Right ventricle myocardium inferior (tissue), 1 donor: ENCODE results near the gene PIGM. TPM values are rescaled to one million over a fixed set of nuclear protein-coding genes. Genes with fewer than 3 reads are reported as not detected.
"Not testable (repeated sequence)": the region's sequence is repeated elsewhere in the genome, so short reads cannot be mapped to it uniquely, and the experiment has no call there.

ENCODE experiments used
- ATAC-seq: fragments of 200-7000 bp; cut with Tn5 transposase; one replicate; pipeline ENCODE4 v1.9.1; 2020; ENCODE audit warnings: mild to moderate bottlenecking, moderate library complexity
- DNase-seq: peaks from one replicate; pipeline ENCODE4 v3.0.0; 2021; ENCODE audit errors: missing footprints
- intact Hi-C: fragments of 100-400 bp; cut with DNase I; formaldehyde crosslinking; loops from one replicate; pipeline ENCODE4 v1.11.0; 2022
- total RNA-seq: library from RNA; stranded (reverse); fragmentation: NEBNext Ultra II Directional; extraction: Animal tissue kit (Norgen Biotek cat#: 25700); gene quantifications from one replicate; pipeline ENCODE4 v1.2.1, GENCODE V29; 2021
- donor health status: DM: no; HTN: yes; CAD: no; lungs with severe emphysema.

PIGM gene
- total RNA-seq, 1 donor from 2014 or later = 2.4 TPM

GRCh38 chr1:160063176-160063575 is 31.4 kb upstream of the PIGM start:
- ATAC-seq = no peak
- DNase-seq = no peak
- intact Hi-C loops = no loop called here

GRCh38 chr1:160062230-160062532 is 30.4 kb upstream of the PIGM start:
- ATAC-seq (no peak), DNase-seq (no peak)
- intact Hi-C loops = no loop called here

GRCh38 chr1:160061369-160062229 is 29.8 kb upstream of the PIGM start:
- ATAC-seq (peak; percentile 37), DNase-seq (no peak)
- intact Hi-C loops = no loop called here

GRCh38 chr1:160058087-160058486 is 26.3 kb upstream of the PIGM start:
- DNase-seq (no peak), ATAC-seq (no peak)
- intact Hi-C loops = no loop called here

GRCh38 chr1:160056648-160057169 is 24.9 kb upstream of the PIGM start:
- intact Hi-C loops = no loop called here
- no peak for ATAC-seq
- no peak for DNase-seq

GRCh38 chr1:160053548-160054365 is 22.0 kb upstream of the PIGM start:
- ATAC-seq = no peak
- intact Hi-C loops = no loop called here
- DNase-seq = no peak

GRCh38 chr1:160052936-160053335 is 21.1 kb upstream of the PIGM start:
- intact Hi-C loops = no loop called here

GRCh38 chr1:160050619-160051018 is 18.8 kb upstream of the PIGM start:
- no peak for ATAC-seq
- intact Hi-C loops = no loop called here
- no peak for DNase-seq

More at GRCh38 chr1:160052936-160053335, 21.1 kb upstream of the PIGM start:
- ATAC-seq = no peak
- no peak for DNase-seq

- intact Hi-C loops, DNase-seq, ATAC-seq: not testable (repeated sequence)
Observed at GRCh38 chr1:160050182-160050581, 18.4 kb upstream of the PIGM start.

- DNase-seq (no peak), ATAC-seq (no peak)
- intact Hi-C loops = no loop called here
Observed at GRCh38 chr1:160049101-160049500, 17.3 kb upstream of the PIGM start.

- no peak for ATAC-seq
- intact Hi-C loops = no loop called here
Observed at GRCh38 chr1:160048335-160048734, 16.5 kb upstream of the PIGM start.

GRCh38 chr1:160047111-160047991 is 15.6 kb upstream of the PIGM start:
- ATAC-seq (no peak), DNase-seq (no peak)
- intact Hi-C loops = no loop called here

More at GRCh38 chr1:160048335-160048734, 16.5 kb upstream of the PIGM start:
- no peak for DNase-seq

GRCh38 chr1:160046494-160047110 is 14.8 kb upstream of the PIGM start:
- intact Hi-C loops = loop anchor here (1.0 kb wide), 1 partner anchor 39 kb away; no protein-coding TSS in a partner anchor
- DNase-seq = no peak
- peak; percentile 90 for ATAC-seq

- DNase-seq = no peak
- intact Hi-C loops = loop anchor here (1.0 kb wide), 1 partner anchor 40 kb away; no protein-coding TSS in a partner anchor
- ATAC-seq = no peak
Observed at GRCh38 chr1:160045653-160046052, 13.9 kb upstream of the PIGM start.

- intact Hi-C loops = no loop called here
- ATAC-seq = no peak
Observed at GRCh38 chr1:160043543-160043942, 11.8 kb upstream of the PIGM start.

GRCh38 chr1:160040476-160040875 is 8.7 kb upstream of the PIGM start:
- ATAC-seq = no peak
- DNase-seq = no peak
- intact Hi-C loops = no loop called here

More at GRCh38 chr1:160043543-160043942, 11.8 kb upstream of the PIGM start:
- no peak for DNase-seq

- intact Hi-C loops = loop anchor here (5.0 kb wide), 1 partner anchor 250 kb away; the partner anchor contains the start of gene DUSP23
- DNase-seq = no peak
- ATAC-seq = peak; percentile 34
Observed at GRCh38 chr1:160032165-160032820, 503 bp upstream of the PIGM start.
